ENCODE data around the gene RNF217. TPM values are rescaled to one million over a fixed set of nuclear protein-coding genes. Genes with fewer than 3 reads are reported as not detected.

The RNF217 gene
- total and polyA plus RNA-seq, 2 of the 13 experiments (the other 11 are each of a cell fraction or from before 2014, with no cell fraction given), result 2.2 to 2.4 TPM

DNA sequence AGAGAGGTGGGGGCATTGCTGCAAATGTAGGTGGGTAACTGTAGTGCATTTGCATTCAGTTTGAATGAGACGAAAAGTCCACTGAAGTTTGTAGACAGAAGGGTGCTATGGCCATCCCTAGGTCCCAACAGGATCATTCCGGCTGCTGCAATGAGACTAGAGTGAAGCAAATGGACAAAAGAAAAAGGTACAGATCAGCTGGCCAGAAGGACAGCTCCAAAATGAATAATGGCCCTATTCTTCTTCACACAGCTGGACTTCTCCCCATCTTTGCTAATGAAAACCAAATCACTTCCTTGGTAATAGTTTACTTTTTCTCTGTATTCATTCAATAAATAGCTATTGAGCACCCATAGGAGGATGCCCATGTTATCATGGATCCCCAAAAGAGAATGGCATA is 134.9 kb downstream of the RNF217 start (continued):
- TF ChIP-seq, protein P1, sequence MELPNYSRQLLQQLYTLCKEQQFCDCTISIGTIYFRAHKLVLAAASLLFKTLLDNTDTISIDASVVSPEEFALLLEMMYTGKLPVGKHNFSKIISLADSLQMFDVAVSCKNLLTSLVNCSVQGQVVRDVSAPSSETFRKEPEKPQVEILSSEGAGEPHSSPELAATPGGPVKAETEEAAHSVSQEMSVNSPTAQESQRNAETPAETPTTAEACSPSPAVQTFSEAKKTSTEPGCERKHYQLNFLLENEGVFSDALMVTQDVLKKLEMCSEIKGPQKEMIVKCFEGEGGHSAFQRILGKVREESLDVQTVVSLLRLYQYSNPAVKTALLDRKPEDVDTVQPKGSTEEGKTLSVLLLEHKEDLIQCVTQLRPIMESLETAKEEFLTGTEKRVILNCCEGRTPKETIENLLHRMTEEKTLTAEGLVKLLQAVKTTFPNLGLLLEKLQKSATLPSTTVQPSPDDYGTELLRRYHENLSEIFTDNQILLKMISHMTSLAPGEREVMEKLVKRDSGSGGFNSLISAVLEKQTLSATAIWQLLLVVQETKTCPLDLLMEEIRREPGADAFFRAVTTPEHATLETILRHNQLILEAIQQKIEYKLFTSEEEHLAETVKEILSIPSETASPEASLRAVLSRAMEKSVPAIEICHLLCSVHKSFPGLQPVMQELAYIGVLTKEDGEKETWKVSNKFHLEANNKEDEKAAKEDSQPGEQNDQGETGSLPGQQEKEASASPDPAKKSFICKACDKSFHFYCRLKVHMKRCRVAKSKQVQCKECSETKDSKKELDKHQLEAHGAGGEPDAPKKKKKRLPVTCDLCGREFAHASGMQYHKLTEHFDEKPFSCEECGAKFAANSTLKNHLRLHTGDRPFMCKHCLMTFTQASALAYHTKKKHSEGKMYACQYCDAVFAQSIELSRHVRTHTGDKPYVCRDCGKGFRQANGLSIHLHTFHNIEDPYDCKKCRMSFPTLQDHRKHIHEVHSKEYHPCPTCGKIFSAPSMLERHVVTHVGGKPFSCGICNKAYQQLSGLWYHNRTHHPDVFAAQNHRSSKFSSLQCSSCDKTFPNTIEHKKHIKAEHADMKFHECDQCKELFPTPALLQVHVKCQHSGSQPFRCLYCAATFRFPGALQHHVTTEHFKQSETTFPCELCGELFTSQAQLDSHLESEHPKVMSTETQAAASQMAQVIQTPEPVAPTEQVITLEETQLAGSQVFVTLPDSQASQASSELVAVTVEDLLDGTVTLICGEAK (IDR thresholded peaks at IDR 0.05), result no peak
- TF ChIP-seq, protein P1 (CRISPR knock-in tag; IDR thresholded peaks at IDR 0.05), result no peak
- TF ChIP-seq, protein P2, sequence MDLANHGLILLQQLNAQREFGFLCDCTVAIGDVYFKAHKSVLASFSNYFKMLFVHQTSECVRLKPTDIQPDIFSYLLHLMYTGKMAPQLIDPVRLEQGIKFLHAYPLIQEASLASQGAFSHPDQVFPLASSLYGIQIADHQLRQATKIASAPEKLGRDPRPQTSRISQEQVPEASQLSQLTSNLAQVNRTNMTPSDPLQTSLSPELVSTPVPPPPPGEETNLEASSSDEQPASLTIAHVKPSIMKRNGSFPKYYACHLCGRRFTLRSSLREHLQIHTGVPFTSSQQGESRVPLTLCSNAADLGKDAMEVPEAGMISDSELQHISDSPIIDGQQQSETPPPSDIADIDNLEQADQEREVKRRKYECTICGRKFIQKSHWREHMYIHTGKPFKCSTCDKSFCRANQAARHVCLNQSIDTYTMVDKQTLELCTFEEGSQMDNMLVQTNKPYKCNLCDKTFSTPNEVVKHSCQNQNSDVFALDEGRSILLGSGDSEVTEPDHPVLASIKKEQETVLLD (CRISPR knock-in tag; IDR thresholded peaks at IDR 0.05; ENCODE audit: low read depth), result no peak
- TF ChIP-seq ZNF781 (CRISPR knock-in tag; IDR thresholded peaks at IDR 0.05; ENCODE audit: borderline replicate concordance, not compliant biosample characterization), result no peak

Measured in HepG2 (cell line).